ENCODE measurements around the gene OR6C70. TPM values are rescaled to one million over a fixed set of nuclear protein-coding genes. Genes with fewer than 3 reads are reported as not detected.

The OR6C70 gene
- total RNA-seq, 1 experiment from 2014 or later = not detected

GRCh38 chr12:55428331-55429243 lies 41.4 kb downstream of the OR6C70 start:
- no peak for DNase-seq (ENCODE audit: unreplicated experiment)
- ChIA-PET POLR2A (interaction anchor here (0.7 kb wide), 1 partner anchor 1204 kb away, joined by 3 read pairs; no protein-coding TSS in a partner anchor), CTCF (interaction anchor here (0.6 kb wide), 2 partner anchors 58 to 101 kb away, joined by 3 to 4 read pairs; no protein-coding TSS in a partner anchor)
- no peak overlapping the region for H3K27ac Mint-ChIP-seq (ENCODE audit: low read depth, unreplicated experiment)
- H3K4me3 Mint-ChIP-seq (ENCODE audit: unreplicated experiment) = no peak overlapping the region
- no peaks in the 10 kb centered on the region for H3K36me3 Mint-ChIP-seq (ENCODE audit: insufficient read depth, unreplicated experiment)
- no peak for TF ChIP-seq CTCF (IDR thresholded peaks at IDR 0.05; ENCODE audit: unreplicated experiment)
- peaks cover 51% of the 10 kb centered on the region for H3K27me3 Mint-ChIP-seq (ENCODE audit: insufficient read depth, unreplicated experiment)
- BruUV-seq (replicated peaks) = no TSS peak
- H3K4me1 Mint-ChIP-seq (ENCODE audit: insufficient read depth, unreplicated experiment) = no peaks in the 10 kb centered on the region
- intact Hi-C loops (cut with micrococcal nuclease) = no loop called here
- peaks cover 6% of the 10 kb centered on the region for H3K9me3 Mint-ChIP-seq (ENCODE audit: unreplicated experiment)

- no peak within 1 kb of the TSS for H3K4me3 Mint-ChIP-seq (ENCODE audit: unreplicated experiment)
- intact Hi-C loops (cut with micrococcal nuclease) = no loop called here
- no peak for DNase-seq (ENCODE audit: unreplicated experiment)
- no TSS peak for BruUV-seq (replicated peaks)
- no peak for TF ChIP-seq CTCF (IDR thresholded peaks at IDR 0.05; ENCODE audit: unreplicated experiment)
- CTCF ChIA-PET = no interaction called here
- POLR2A ChIA-PET = no interaction called here
- no peaks in the 10 kb centered on the region for H3K4me1 Mint-ChIP-seq (ENCODE audit: insufficient read depth, unreplicated experiment)
- H3K27ac Mint-ChIP-seq (ENCODE audit: low read depth, unreplicated experiment) = no peak within 1 kb of the TSS
- H3K27me3 Mint-ChIP-seq (ENCODE audit: insufficient read depth, unreplicated experiment) = peaks cover 39% of the 10 kb centered on the region
- H3K36me3 Mint-ChIP-seq (ENCODE audit: insufficient read depth, unreplicated experiment) = no peaks in the 10 kb centered on the region
- H3K9me3 Mint-ChIP-seq (ENCODE audit: unreplicated experiment) = no peaks in the 10 kb centered on the region
Observed at GRCh38 chr12:55425954-55426353, 44.0 kb downstream of the OR6C70 start, which contains the start of gene OR6C76. TSS of gene OR6C76 (plus strand) at chr12:55426254. CDS start at chr12:55426254, 0 bp downstream.

- H3K4me3 Mint-ChIP-seq (ENCODE audit: unreplicated experiment) = no peak overlapping the region
- POLR2A ChIA-PET = no interaction called here
- H3K27me3 Mint-ChIP-seq (ENCODE audit: insufficient read depth, unreplicated experiment) = peaks cover 41% of the 10 kb centered on the region
- H3K4me1 Mint-ChIP-seq (ENCODE audit: insufficient read depth, unreplicated experiment) = no peaks in the 10 kb centered on the region
- no peak for DNase-seq (ENCODE audit: unreplicated experiment)
- BruUV-seq (replicated peaks) = no TSS peak
- H3K9me3 Mint-ChIP-seq (ENCODE audit: unreplicated experiment) = no peaks in the 10 kb centered on the region
- CTCF ChIA-PET = no interaction called here
- intact Hi-C loops (cut with micrococcal nuclease) = no loop called here
- TF ChIP-seq CTCF (IDR thresholded peaks at IDR 0.05; ENCODE audit: unreplicated experiment) = no peak
- no peak overlapping the region for H3K27ac Mint-ChIP-seq (ENCODE audit: low read depth, unreplicated experiment)
- H3K36me3 Mint-ChIP-seq (ENCODE audit: insufficient read depth, unreplicated experiment) = no peaks in the 10 kb centered on the region
Observed at GRCh38 chr12:55420307-55420962, 49.5 kb downstream of the OR6C70 start.

Other genes starting within 250 kb of the OR6C70 start
- not detected in 2 replicates for gene OR10A7, start 249.1 kb downstream of the OR6C70 start, total RNA-seq (2022)
- gene OR6C74, start 225.5 kb downstream of the OR6C70 start, total RNA-seq (2022) = not detected in 2 replicates
- gene OR6C6, start 173.6 kb downstream of the OR6C70 start, total RNA-seq (2022) = not detected in 2 replicates
- gene OR6C1, start 155.8 kb downstream of the OR6C70 start, total RNA-seq (2022) = not detected in 2 replicates
- not detected in 2 replicates for gene OR6C3, start 139.4 kb downstream of the OR6C70 start, total RNA-seq (2022)
- not detected in 2 replicates for gene OR6C75, start 107.2 kb downstream of the OR6C70 start, total RNA-seq (2022)
- gene OR6C65, start 69.6 kb downstream of the OR6C70 start, total RNA-seq (2022) = not detected in 2 replicates
- gene OR6C76, start 43.9 kb downstream of the OR6C70 start, total RNA-seq (2022) = not detected in 2 replicates
- gene OR6C2, start 26.1 kb downstream of the OR6C70 start, total RNA-seq (2022) = not detected in 2 replicates
- not detected in 2 replicates for gene OR6C68, start 22.2 kb upstream of the OR6C70 start, total RNA-seq (2022)
- not detected in 2 replicates for gene OR6C4, start 79.5 kb upstream of the OR6C70 start, total RNA-seq (2022)
- gene OR2AP1, start 102.3 kb upstream of the OR6C70 start, total RNA-seq (2022) = not detected in 2 replicates
- not detected in 2 replicates for gene OR10P1, start 166.8 kb upstream of the OR6C70 start, total RNA-seq (2022)
- 2.1 and 3.0 TPM in 2 replicates for gene ITGA7, start 237.8 kb upstream of the OR6C70 start, total RNA-seq (2022)
- 75.8 and 84.3 TPM in 2 replicates for gene BLOC1S1, start 245.9 kb upstream of the OR6C70 start, total RNA-seq (2022)

All from MCF 10A (cell line).